Measurements from ENCODE around the gene PODXL.
"Not testable (repeated sequence)": the region's sequence is repeated elsewhere in the genome, so short reads cannot be mapped to it uniquely, and the experiment has no call there.

Gene PODXL

DNA sequence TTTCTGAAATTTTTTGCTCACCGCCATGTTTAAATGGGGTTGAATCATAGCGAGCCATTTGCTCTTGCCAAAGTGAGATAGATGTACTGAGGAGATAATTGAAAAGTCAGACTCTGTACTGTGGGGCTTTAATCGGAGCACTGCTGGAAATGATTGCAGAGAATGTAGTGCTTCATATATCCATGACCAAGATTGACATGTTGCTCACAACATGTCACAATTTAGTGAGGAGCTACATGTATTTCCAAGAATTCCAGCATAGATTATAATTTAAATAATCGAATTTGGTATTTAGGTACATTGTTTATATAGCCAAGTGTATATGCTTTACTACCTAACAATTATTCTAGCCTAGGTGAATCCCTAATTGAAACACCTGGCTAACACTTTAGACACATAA lies 66.5 kb downstream of the PODXL start:
- DNase-seq (ENCODE audit: low spot score): no peak

DNA sequence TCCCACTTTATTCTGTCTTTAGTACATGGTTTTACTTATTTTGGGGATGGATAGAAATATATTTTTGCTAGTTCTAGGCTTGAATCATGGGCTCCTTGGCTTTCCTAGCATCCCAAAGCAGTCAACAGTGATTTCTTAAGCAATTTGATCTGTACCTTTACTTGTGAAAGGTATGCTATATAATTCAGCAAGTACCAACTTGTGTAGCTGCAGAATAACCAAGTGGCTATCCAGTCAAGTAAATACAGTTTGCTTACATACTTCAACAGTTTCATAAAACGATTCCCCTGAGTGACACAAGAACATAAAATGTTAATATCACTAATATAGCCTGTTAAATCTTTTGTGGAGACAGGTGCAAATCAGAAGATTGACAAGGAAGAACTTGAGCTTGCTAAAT lies 67.2 kb downstream of the PODXL start:
- DNase-seq (ENCODE audit: low spot score): no peak

DNA sequence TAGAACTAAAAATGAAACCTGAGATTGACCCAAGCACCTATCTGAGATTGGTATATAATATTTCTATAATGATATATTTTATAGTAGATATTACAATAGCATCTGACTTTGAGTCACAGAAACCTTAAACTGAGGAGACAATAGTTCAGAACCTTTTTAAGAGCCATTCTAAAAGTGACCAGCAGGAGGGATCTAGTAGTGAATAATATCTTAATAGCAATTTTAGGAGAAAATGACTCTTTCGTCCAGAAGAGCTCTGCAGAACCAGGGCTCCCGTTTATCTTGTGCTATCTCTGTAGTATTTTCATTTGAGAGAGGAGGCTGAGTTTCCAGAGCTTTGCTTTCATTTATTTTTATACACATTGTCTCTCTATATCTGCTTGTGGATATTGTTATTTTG lies 68.1 kb downstream of the PODXL start:
- DNase-seq (ENCODE audit: low spot score): no peak

DNA sequence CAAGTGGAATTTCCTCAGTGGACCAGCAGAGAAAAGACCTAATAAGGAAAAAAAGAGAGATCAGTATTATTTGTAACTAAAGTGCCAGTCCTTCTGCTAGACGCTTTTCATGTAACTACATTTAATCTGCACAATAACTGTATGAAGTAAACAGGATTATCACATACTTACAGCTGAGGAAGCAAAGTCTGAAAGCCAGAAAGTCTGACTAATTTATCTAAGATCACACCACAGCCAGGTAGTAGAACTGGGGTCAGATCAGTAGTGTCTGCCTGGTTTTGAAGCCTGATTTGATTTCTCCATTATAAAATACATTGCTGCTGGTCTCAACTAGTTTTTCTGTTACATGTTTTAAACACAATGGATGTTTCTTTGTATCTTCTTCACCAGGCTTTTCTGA lies 69.2 kb downstream of the PODXL start:
- no peak for DNase-seq (ENCODE audit: low spot score)

DNA sequence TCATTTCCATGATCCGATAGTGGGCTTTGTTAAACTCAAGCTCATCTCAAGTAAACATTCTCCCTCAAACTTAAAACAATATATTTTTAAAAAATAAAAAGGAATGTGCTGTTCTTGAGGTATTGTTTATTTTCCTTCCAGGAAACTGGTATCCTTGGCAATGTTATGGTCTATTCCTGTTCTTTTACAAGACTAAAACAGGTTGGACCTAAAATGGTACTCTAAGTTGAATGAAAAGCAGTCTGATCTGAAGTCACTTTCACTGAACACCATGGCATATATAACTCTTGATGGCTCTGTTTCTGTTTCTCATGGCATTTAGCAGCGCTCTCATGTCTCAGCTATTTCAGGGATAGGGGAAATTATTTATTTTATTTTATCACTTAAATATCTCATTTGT lies 70.1 kb downstream of the PODXL start:
- no peak for DNase-seq (ENCODE audit: low spot score)

DNA sequence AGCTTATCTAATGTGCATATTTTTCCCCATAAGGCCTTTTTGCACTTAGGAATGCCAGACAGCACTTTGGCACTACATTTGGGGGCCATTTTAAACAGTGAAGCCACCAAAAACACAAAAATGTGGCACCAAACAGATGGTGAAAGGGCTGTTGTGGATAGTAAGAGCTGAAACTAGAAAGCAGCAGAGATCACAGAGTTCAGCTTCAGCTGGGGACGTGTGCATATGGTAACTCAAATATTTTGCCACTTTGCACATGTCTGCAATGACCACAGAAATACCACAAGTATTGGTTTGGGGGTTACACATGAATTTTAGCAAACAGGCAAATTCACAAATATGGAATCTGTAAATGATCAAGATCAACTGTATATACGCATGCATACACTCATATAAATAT lies 72.8 kb downstream of the PODXL start:
- no peak for DNase-seq (ENCODE audit: low spot score)

DNA sequence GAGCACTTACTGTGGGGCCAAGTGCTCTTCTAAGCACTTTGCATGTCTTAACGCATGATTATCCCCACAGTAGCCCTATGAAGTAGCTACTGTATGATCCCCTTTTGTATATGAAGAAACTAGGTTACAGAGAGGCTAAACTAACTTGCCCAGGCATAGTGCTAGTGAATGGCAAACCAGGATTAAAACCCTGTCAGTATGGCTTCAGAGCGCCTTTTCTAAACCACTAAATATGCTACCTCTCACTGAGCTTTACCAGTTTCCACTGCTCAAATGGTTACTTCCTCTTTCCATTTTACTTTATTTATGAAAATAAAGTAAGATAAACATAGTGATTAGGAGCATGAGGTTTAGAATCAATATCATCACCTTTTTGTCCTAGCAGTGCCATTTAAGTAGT lies 73.6 kb downstream of the PODXL start:
- no peak for DNase-seq (ENCODE audit: low spot score)

DNA sequence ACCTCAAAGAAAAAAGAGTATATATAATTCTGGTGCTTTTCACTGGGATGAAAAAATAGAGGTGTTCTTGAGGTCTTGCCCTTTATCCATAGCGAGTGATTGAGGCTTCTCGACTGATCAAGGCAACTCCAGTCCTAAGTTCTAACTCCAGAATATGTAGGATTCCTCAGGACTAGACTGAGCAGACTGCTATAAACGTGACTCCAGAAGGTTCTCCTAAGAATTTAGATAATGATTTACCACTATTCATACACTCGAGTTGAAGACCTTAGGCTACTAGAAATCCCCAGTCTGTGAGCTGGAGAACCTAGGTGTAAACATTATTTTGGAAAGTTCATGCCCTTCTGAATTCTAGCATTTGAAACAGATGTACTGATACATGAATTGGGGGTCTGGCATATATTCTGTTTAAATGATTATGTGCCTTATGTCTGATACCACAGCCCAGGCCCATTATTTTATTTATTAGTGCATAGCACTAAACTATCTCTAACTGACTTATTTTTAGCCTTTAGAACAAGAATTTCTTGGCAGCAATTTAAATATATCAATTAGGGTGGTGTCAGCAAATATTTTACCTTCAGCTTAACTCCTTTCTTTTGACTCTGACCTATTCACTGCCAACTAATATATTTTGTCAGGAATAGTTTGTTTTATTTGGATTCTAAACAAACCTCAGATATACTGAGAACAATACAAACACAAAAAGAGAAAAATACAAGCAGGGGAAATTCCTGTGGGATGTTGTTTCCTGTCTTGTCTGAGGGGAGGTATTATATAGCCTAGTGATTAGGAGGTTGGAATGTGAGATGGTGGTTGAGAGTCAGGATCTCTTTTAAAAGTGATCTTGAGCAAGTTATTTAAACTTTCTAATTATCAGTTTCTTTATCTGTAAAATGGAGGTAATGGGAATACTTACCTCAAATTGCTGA lies 75.8 kb downstream of the PODXL start:
- DNase-seq (ENCODE audit: low spot score): peak; percentile 63

DNA sequence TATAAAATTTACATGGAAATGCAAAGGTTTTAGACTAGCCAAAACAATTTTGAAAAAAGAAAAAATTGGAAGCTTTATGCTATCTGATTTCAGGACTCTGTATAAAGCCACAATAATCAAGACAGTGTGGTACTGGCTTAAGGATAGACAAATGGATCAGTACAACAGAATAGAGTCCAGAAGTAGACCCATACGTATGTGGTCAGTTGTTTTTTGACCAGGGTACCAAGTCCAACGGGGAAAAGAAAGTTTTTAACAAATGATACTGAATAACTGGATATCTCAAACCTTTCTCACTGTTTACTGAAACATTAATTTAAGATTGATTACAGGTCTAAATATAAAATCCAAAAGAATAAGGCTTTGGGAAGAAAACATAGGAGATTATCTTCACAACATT lies 79.7 kb downstream of the PODXL start:
- no peak for DNase-seq (ENCODE audit: low spot score)

DNA sequence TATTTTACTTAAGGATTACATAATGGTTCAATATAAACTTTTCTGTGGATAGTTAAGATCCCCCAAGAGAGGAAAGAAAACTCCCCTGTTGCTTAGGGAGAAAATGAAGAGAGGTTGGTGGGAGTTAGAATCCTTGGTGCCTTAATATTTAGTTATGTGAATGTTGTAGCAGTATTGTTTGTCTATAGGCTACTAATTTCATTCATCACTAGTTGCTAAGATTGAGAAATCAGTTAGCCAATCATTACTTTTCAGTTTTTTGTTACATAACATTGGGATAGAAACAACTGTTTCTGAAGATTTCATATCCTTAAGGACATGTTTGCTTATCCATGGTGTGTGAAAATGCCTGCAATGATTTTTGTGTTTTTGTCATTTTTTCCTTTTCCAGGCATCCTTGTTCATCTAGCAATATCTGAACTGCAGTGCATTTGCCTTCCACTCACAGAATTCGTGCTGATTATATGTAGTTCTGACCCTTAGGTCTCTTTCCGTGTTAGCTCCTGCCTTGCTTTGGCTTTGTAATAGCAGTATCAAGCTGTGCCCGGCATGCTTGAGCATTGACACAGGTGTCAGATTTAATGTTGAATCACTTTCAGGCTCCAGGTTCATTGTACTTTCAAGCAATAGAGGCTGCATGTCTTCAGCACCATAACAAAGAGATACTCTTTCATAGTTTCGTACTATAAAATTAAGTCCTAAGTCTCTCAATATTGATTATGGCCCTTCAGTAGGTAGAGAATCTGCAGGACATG lies 85.0 kb downstream of the PODXL start:
- DNase-seq (ENCODE audit: low spot score): no peak

DNA sequence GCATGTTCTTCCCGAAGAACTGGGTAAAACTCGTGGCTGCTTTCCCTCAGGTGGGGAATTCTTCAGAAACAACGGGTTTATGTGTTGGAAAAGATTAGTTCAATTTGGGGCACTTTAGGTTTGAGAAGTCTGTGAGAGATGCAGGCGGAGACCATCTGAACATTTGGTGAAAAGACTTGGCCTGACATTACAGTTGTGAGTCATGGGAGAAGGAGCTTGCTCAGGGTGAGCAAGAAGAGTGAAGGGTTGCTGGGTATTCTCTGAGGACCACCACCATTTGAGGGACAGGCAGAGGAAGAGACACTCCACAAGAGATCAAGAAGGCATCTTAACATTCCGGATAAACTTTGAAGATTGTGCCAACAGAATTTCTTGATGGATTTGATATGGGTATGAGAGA lies 88.6 kb downstream of the PODXL start:
- no peak for DNase-seq (ENCODE audit: low spot score)

DNA sequence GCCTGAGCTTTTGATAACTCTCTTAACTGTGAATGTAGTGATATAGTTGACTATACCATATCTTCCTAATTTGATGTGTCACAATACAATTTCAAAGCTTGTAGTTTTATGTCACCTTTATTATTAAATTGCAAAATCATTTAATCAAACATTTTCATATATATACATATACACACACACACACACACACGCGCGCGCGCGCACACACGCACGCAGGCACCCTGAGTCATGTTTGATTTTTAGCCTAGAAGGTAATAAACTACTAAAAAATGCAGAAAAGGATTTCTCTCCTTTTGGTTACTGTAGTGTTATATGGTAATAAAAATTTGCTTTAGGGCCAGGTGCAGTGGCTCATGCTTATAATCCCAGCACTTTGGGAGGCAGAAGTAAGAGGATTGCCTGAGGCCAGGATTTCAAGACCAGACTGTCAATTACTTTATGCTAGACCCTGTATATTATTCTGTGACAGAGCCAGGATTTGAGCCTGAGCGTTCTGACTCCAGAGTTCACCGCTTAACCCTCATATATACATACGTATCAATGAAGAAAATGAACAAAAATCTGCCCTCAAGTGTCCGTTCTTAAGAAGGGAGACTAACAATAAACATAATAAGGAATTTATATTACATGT lies 89.6 kb downstream of the PODXL start:
- no peak for DNase-seq (ENCODE audit: low spot score)

DNA sequence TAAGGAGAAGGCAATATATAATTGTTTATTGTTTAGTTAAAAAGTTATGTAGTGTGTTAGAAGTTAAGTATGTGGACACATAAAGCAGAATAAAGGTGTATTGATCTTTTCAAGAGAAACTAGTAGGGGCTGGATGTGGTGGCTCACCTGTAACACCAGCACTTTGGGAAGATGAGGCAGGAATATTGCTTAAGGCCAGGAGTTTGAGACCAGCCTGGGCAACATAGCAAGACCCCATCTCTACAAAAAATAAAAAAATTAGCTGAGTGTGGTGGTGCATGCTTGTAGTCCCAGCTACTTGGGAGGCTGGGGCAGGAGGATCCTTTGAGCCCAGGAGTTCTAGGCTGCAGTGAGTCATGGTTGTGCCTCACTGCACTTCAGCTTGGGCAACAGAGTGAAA lies 93.7 kb downstream of the PODXL start:
- not testable (repeated sequence) for DNase-seq (ENCODE audit: low spot score)

DNA sequence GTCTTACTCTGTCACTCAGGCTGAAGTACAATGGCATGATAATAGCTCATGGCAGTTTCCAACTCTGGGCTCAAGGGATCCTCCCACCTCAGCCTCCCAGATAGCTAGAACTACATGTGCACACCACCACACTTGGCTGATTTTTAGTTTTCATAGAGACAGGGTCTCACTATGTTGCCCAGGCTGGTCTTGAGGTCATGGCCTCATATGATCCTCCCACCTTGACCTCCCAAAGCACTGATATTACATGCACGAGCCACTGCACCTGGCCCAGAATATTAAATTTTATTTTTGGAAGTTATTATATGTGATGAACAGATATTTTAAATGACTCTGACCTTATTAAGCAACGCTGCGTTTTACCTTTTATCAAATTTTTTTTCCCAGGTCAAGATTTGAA lies 94.4 kb downstream of the PODXL start:
- no peak for DNase-seq (ENCODE audit: low spot score)

DNA sequence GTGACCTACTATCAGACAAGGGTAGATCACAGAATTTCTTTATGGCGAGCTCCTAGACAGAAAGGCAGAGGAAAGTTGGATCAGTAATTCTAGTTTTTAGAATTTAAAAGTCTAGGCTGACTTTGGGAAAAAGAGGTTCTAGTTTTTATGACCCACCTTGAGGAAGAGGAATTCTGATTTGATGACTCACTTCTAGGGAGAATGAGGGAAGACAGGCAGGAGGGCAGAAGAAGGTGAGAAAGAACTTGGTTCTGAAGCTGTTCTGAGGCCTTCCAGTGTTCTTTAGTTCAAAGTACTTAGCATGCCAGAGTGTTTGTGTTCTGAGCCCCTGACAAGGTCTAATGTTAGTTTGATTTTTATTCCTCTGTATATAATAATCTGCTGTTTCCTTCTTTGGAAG lies 97.2 kb downstream of the PODXL start:
- DNase-seq (ENCODE audit: low spot score): no peak

DNA sequence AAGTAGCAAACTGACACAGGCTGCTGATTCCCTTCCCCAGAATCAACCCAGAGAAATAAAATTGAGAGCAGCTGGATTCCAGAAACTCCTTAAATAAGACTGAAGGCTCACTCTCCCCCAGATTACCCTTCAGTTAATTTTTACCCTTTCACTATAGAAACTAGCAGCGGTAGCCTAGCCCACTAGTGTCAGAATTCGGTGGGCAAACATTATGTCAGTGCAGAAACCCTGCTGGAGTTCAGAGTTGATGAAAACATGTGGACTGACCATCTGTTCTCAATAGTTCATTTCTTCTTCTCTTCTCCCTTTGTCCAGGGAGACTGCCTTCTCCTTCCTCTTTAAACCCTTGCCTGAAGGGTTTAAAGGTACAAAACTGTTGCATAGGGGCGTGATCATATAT lies 100.1 kb downstream of the PODXL start:
- DNase-seq (ENCODE audit: low spot score): no peak

DNA sequence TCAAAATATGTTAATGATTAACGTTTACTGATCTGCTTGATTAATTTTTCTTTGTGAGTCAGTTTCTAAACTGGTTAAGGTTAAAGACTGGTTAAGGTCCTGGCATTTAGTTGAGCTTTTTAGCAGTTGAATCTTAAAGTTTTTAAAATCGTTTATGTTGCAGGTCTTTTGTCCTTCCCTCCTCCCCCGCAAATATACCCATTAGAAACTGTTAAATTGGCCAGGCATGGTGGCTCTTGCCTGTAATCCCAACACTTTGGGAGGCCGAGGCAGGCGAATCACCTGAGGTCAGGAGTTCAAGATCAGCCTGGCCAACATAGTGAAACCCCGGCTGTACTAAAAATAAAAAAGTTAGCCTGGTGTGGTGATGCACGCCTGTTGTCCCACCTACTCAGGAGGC lies 100.9 kb downstream of the PODXL start:
- DNase-seq (ENCODE audit: low spot score): no peak

DNA sequence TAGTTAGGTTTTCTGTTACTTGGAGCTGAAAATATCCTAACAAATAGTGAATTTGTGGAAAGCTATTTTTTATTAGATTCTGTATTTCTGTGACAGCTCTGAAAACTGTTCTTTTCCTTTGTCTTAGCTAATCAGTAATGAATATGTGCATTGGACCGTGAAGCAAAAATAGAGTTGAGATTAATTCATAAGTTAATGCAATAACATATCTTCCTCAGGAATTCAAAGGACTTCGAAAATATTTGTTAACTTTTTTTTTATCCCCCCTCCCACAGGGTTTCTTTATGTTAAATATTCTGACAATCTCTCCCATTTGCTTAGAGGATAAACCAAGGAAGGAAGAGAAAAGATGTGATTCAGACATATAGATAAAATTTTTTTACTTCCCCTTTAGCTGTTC lies 101.4 kb downstream of the PODXL start:
- DNase-seq (ENCODE audit: low spot score): no peak

DNA sequence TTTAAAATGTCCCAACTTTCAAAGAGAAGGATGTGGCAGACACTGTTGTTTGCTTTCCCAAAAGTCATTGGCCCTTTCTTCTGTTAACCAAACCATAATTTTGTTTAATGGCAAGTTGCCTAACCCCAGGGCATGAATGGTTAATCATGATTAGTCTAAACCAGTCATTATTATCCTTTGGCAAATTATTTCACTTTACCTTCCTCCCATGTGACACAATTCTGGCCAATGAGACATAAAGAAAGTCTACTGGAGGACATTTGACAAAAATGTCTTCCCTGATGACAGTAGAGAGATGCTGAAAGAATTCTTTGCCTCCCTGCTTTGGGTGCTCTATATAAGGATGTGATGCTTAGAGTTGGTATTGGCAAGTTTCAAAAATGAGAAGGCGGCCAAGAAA lies 101.9 kb downstream of the PODXL start:
- no peak for DNase-seq (ENCODE audit: low spot score)

All from HuH-7 (cell line).